Stomach smooth muscle (tissue), 2 donors: Measurements from ENCODE around the gene LRGUK.

ENCODE experiments used
- H3K27ac ChIP-seq: one replicate; pipeline ENCODE4 v1.7.0; 2013; ENCODE audit warnings: mild to moderate bottlenecking, low read length, inconsistent platforms
- H3K27me3 ChIP-seq, 2 donors: one replicate each; pipeline ENCODE4 v1.7.0; 2013; ENCODE audit warnings: low read length in 2 of 2; ENCODE audit not compliant: insufficient read depth in 2 of 2, control insufficient read depth in 1 of 2
- H3K36me3 ChIP-seq, 2 donors: one replicate each; pipeline ENCODE4 v1.7.0; 2013; ENCODE audit warnings: low read length in 2 of 2; ENCODE audit not compliant: control insufficient read depth in 2 of 2, insufficient read depth in 2 of 2
- H3K4me1 ChIP-seq: one replicate; pipeline ENCODE4 v1.7.0; 2013; ENCODE audit warnings: low read length; ENCODE audit not compliant: control insufficient read depth, insufficient read depth
- H3K4me3 ChIP-seq, 2 donors: one replicate each; pipeline ENCODE4 v1.7.0; 2013; ENCODE audit warnings: low read length in 2 of 2
- H3K9ac ChIP-seq, 2 donors: one replicate each; pipeline ENCODE4 v1.7.0; 2013; ENCODE audit warnings: low read length in 2 of 2, mild to moderate bottlenecking in 1 of 2
- H3K9me3 ChIP-seq, 2 donors: one replicate each; pipeline ENCODE4 v1.7.0; 2013; ENCODE audit warnings: low read length in 2 of 2; ENCODE audit not compliant: control insufficient read depth in 2 of 2
- donor health status: healthy.
- donor health status: Pancreatic carcinoma.

Gene LRGUK

GRCh38 chr7:134089446-134089845 is 37.7 kb upstream of the LRGUK start:
- no peak overlapping the region for H3K4me3 ChIP-seq
- no peaks in the 10 kb centered on the region for H3K27me3 ChIP-seq
- no peak overlapping the region for H3K27ac ChIP-seq
- H3K9ac ChIP-seq = no peak overlapping the region
- no peaks in the 10 kb centered on the region for H3K9me3 ChIP-seq
- H3K36me3 ChIP-seq = no peaks in the 10 kb centered on the region
- no peaks in the 10 kb centered on the region for H3K4me1 ChIP-seq

- no peaks in the 10 kb centered on the region for H3K4me1 ChIP-seq
Observed at GRCh38 chr7:134098072-134098471, 29.1 kb upstream of the LRGUK start.

GRCh38 chr7:134101716-134102115 is 25.4 kb upstream of the LRGUK start:
- Histone ChIP-seq H3K9ac (no peak overlapping the region), H3K4me3 (no peak overlapping the region), H3K9me3 (peaks cover 0 to 3% of the 10 kb centered on the region in 2 donors), H3K27me3 (no peaks in the 10 kb centered on the region), H3K36me3 (no peaks in the 10 kb centered on the region), H3K4me1 (no peaks in the 10 kb centered on the region), H3K27ac (no peak overlapping the region)

More at GRCh38 chr7:134098072-134098471, 29.1 kb upstream of the LRGUK start:
- no peak overlapping the region for H3K27ac ChIP-seq
- H3K9ac ChIP-seq = no peak overlapping the region
- H3K27me3 ChIP-seq = no peaks in the 10 kb centered on the region
- H3K36me3 ChIP-seq = no peaks in the 10 kb centered on the region
- no peak overlapping the region for H3K4me3 ChIP-seq
- H3K9me3 ChIP-seq = peaks cover 0 to 3% of the 10 kb centered on the region in 2 donors

GRCh38 chr7:134104166-134104565 is 23.0 kb upstream of the LRGUK start:
- H3K27ac ChIP-seq = no peak overlapping the region
- no peaks in the 10 kb centered on the region for H3K9me3 ChIP-seq
- no peaks in the 10 kb centered on the region for H3K36me3 ChIP-seq
- H3K9ac ChIP-seq = no peak overlapping the region
- no peak overlapping the region for H3K4me3 ChIP-seq
- no peaks in the 10 kb centered on the region for H3K4me1 ChIP-seq
- H3K27me3 ChIP-seq = no peaks in the 10 kb centered on the region

GRCh38 chr7:134105841-134106240 is 21.3 kb upstream of the LRGUK start:
- no peaks in the 10 kb centered on the region for H3K36me3 ChIP-seq
- H3K9ac ChIP-seq = no peak overlapping the region
- no peak overlapping the region for H3K27ac ChIP-seq
- H3K9me3 ChIP-seq = no peaks in the 10 kb centered on the region
- no peaks in the 10 kb centered on the region for H3K4me1 ChIP-seq
- no peaks in the 10 kb centered on the region for H3K27me3 ChIP-seq
- no peak overlapping the region for H3K4me3 ChIP-seq

GRCh38 chr7:134108802-134109201 is 18.3 kb upstream of the LRGUK start:
- no peak overlapping the region for H3K27ac ChIP-seq
- no peaks in the 10 kb centered on the region for H3K9me3 ChIP-seq
- no peaks in the 10 kb centered on the region for H3K4me1 ChIP-seq
- H3K36me3 ChIP-seq = no peaks in the 10 kb centered on the region
- no peak overlapping the region for H3K9ac ChIP-seq
- no peak overlapping the region for H3K4me3 ChIP-seq
- H3K27me3 ChIP-seq = no peaks in the 10 kb centered on the region

GRCh38 chr7:134113655-134114054 is 13.5 kb upstream of the LRGUK start:
- H3K9me3 ChIP-seq = no peaks in the 10 kb centered on the region
- H3K36me3 ChIP-seq = no peaks in the 10 kb centered on the region
- no peaks in the 10 kb centered on the region for H3K4me1 ChIP-seq
- no peak overlapping the region for H3K27ac ChIP-seq
- no peak overlapping the region for H3K4me3 ChIP-seq
- H3K27me3 ChIP-seq = no peaks in the 10 kb centered on the region
- H3K9ac ChIP-seq = no peak overlapping the region

GRCh38 chr7:134114992-134115391 is 12.1 kb upstream of the LRGUK start:
- no peaks in the 10 kb centered on the region for H3K9me3 ChIP-seq
- no peak overlapping the region for H3K4me3 ChIP-seq
- no peaks in the 10 kb centered on the region for H3K36me3 ChIP-seq
- H3K4me1 ChIP-seq = no peaks in the 10 kb centered on the region
- H3K9ac ChIP-seq = no peak overlapping the region
- H3K27me3 ChIP-seq = no peaks in the 10 kb centered on the region
- H3K27ac ChIP-seq = no peak overlapping the region

GRCh38 chr7:134120405-134120804 is 6.7 kb upstream of the LRGUK start:
- Histone ChIP-seq H3K27ac (no peak overlapping the region), H3K27me3 (no peaks in the 10 kb centered on the region), H3K4me3 (no peak overlapping the region), H3K9ac (no peak overlapping the region), H3K4me1 (no peaks in the 10 kb centered on the region), H3K36me3 (no peaks in the 10 kb centered on the region), H3K9me3 (no peaks in the 10 kb centered on the region)

- no peaks in the 10 kb centered on the region for H3K36me3 ChIP-seq
- no peaks in the 10 kb centered on the region for H3K9me3 ChIP-seq
- no peak overlapping the region for H3K27ac ChIP-seq
- no peaks in the 10 kb centered on the region for H3K27me3 ChIP-seq
- no peaks in the 10 kb centered on the region for H3K4me1 ChIP-seq
- H3K9ac ChIP-seq = no peak overlapping the region
- no peak overlapping the region for H3K4me3 ChIP-seq
Observed at GRCh38 chr7:134121632-134122139, 5.5 kb upstream of the LRGUK start.

- Histone ChIP-seq H3K27me3 (no peaks in the 10 kb centered on the region), H3K4me3 (no peak overlapping the region), H3K9me3 (no peaks in the 10 kb centered on the region), H3K4me1 (peaks cover 4% of the 10 kb centered on the region), H3K9ac (no peak overlapping the region), H3K27ac (no peak overlapping the region), H3K36me3 (no peaks in the 10 kb centered on the region)
Observed at GRCh38 chr7:134122980-134123379, 4.2 kb upstream of the LRGUK start.
